ENCODE data around the gene THUMPD3. TPM values are rescaled to one million over a fixed set of nuclear protein-coding genes. Genes with fewer than 3 reads are reported as not detected.
A peak's percentile ranks its signal among the peaks of the same experiment; 100 is the strongest.

THUMPD3 gene
- total RNA-seq, 2 experiments from 2014 or later: 45.8 to 55.1 TPM

DNA sequence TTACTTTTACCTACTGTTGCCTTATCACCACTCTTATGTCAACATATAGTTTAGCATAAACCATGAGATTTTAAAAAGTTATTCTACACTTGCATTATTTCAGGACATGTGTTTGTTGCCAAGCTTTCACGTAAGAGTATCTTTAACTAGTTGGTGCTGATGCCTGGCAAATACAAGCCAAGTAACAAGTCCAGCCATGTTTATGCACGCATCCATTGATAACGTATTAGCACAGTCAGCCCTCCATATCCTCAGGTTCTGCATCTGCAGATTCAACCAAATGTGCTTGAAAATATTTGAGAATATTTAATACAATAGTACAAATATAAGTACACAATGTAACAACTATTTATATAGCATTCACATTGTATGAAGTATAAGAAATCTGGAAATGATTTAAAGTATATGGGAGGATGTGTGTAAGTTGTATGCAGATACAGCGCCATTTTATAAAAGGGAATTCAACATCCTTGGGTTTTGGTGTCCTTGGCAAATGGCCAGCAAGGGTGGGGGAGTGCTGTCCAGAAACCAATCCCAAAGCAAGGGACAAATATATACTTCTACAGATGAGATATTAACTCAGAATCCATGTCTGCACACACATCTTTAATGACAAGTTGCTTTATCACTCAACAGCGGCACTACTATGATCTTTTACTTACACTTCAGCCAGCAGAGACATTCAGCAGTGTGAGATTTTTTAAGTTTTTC is 25.9 kb downstream of the THUMPD3 start:
- Mint-ChIP-seq H3K9me3 (ENCODE audit: insufficient read depth) (no peaks in the 10 kb centered on the region), H3K4me1 (ENCODE audit: low read depth) (peaks cover 47% of the 10 kb centered on the region), H3K4me3 (no peak overlapping the region), H3K27me3 (ENCODE audit: low read depth) (no peaks in the 10 kb centered on the region), H3K27ac (peak overlapping the region; percentile 14), H3K36me3 (ENCODE audit: low read depth) (peaks cover 89% of the 10 kb centered on the region)
- ChIA-PET CTCF (interaction anchor here (1.5 kb wide), 1 partner anchor 9 kb away, joined by 3 read pairs; no protein-coding TSS in a partner anchor), POLR2A (interaction anchor here (1.4 kb wide), 2 partner anchors 8 to 26 kb away, joined by 3 to 5 read pairs; partner anchors contain the start of gene THUMPD3)
- DNase-seq (no peak), ATAC-seq (no peak)

GRCh38 chr3:9390265-9390888 is 27.5 kb downstream of the THUMPD3 start:
- DNase-seq: no peak
- ATAC-seq: no peak
- Mint-ChIP-seq H3K9me3 (ENCODE audit: insufficient read depth) (no peaks in the 10 kb centered on the region), H3K36me3 (ENCODE audit: low read depth) (peaks cover 88% of the 10 kb centered on the region), H3K27ac (no peak overlapping the region), H3K27me3 (ENCODE audit: low read depth) (no peaks in the 10 kb centered on the region), H3K4me1 (ENCODE audit: low read depth) (peaks cover 64% of the 10 kb centered on the region), H3K4me3 (no peak overlapping the region)
- ChIA-PET POLR2A (no interaction called here), CTCF (no interaction called here)

- H3K36me3 Mint-ChIP-seq (ENCODE audit: low read depth): peaks cover 81% of the 10 kb centered on the region
- no peak overlapping the region for H3K27ac Mint-ChIP-seq
- POLR2A ChIA-PET: interaction anchor here (0.6 to 6.8 kb wide), 3 partner anchors 11 to 33 kb away, joined by 3 to 89 read pairs (median 5); partner anchors contain the start of gene THUMPD3
- no peak overlapping the region for H3K4me3 Mint-ChIP-seq
- CTCF ChIA-PET: interaction anchor here (1.2 kb wide), 1 partner anchor 12 kb away, joined by 3 read pairs; no protein-coding TSS in a partner anchor
- peaks cover 63% of the 10 kb centered on the region for H3K4me1 Mint-ChIP-seq (ENCODE audit: low read depth)
- no peaks in the 10 kb centered on the region for H3K9me3 Mint-ChIP-seq (ENCODE audit: insufficient read depth)
- ATAC-seq (no peak), DNase-seq (no peak)
- no peaks in the 10 kb centered on the region for H3K27me3 Mint-ChIP-seq (ENCODE audit: low read depth)
Observed at GRCh38 chr3:9392041-9392440, 29.2 kb downstream of the THUMPD3 start.

- H3K36me3 Mint-ChIP-seq (ENCODE audit: low read depth): peaks cover 62% of the 10 kb centered on the region
Observed at GRCh38 chr3:9395570-9396300, 32.9 kb downstream of the THUMPD3 start.

DNA sequence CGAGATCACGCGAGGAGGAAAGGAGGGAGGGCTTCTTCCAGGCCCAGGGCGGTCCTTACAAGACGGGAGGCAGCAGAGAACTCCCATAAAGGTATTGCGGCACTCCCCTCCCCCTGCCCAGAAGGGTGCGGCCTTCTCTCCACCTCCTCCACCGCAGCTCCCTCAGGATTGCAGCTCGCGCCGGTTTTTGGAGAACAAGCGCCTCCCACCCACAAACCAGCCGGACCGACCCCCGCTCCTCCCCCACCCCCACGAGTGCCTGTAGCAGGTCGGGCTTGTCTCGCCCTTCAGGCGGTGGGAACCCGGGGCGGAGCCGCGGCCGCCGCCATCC is 33.4 kb downstream of the THUMPD3 start:
- no peaks in the 10 kb centered on the region for H3K27me3 Mint-ChIP-seq (ENCODE audit: low read depth)
- peak overlapping the region; percentile 96 for H3K27ac Mint-ChIP-seq
- peaks cover 59% of the 10 kb centered on the region for H3K36me3 Mint-ChIP-seq (ENCODE audit: low read depth)
- peaks cover 70% of the 10 kb centered on the region for H3K4me1 Mint-ChIP-seq (ENCODE audit: low read depth)
- ChIA-PET CTCF (interaction anchor here (0.9 to 5.1 kb wide), 10 partner anchors 9 to 77 kb away, joined by 3 to 24 read pairs (median 4); partner anchors contain the start of gene THUMPD3), POLR2A (interaction anchor here (0.6 to 6.8 kb wide), 24 partner anchors 8 to 408 kb away, joined by 3 to 89 read pairs (median 6); partner anchors contain the start of genes ARPC4, BRPF1, OGG1 and TADA3)
- ATAC-seq (peak; percentile 50), DNase-seq (peak; percentile 93)
- peak overlapping the region; percentile 94 for H3K4me3 Mint-ChIP-seq
- no peaks in the 10 kb centered on the region for H3K9me3 Mint-ChIP-seq (ENCODE audit: insufficient read depth)

More at GRCh38 chr3:9395570-9396300, 32.9 kb downstream of the THUMPD3 start:
- Mint-ChIP-seq H3K27me3 (ENCODE audit: low read depth) (no peaks in the 10 kb centered on the region), H3K4me1 (ENCODE audit: low read depth) (peaks cover 68% of the 10 kb centered on the region), H3K4me3 (peak overlapping the region; percentile 94), H3K9me3 (ENCODE audit: insufficient read depth) (no peaks in the 10 kb centered on the region), H3K27ac (peak overlapping the region; percentile 96)
- POLR2A ChIA-PET: interaction anchor here (0.6 to 6.8 kb wide), 17 partner anchors 9 to 397 kb away, joined by 3 to 89 read pairs (median 11); partner anchors contain the start of genes ARPC4, BRPF1, TADA3 and THUMPD3
- ATAC-seq (no peak), DNase-seq (no peak)
- CTCF ChIA-PET: interaction anchor here (0.6 to 5.1 kb wide), 16 partner anchors 9 to 203 kb away, joined by 3 to 24 read pairs (median 4); partner anchors contain the start of gene THUMPD3

DNA sequence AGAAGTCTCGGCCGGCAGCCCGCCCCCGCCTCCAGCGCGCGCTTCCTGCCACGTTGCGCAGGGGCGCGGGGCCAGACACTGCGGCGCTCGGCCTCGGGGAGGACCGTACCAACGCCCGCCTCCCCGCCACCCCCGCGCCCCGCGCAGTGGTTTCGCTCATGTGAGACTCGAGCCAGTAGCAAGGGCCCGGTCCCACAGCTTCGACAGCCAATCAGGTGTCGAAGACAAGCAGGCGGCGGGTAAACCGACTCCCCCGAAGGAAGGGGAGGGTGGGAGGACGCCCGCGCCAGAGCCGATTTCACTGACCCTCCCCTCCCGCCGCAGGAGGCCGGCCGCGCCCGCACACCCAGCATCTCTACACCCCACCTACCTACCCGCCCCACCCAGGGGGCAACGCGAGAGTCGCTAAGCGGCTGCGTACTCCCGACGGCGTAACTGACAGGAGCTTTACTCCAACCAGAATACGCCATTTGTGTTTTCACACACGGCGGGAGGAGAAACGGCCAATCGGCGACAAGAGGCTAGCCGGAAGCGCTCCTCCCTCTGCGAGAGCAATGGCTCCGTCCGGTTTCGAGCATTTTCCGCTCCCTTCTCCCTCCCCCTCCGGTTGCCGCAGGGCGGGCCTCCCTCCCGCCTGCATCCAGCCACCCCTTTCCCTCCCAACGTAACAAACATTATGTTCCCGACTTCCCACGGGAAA is 33.9 kb downstream of the THUMPD3 start:
- H3K36me3 Mint-ChIP-seq (ENCODE audit: low read depth): peaks cover 54% of the 10 kb centered on the region
- peak overlapping the region; percentile 94 for H3K4me3 Mint-ChIP-seq
- peak; percentile 77 for ATAC-seq
- ChIA-PET CTCF (interaction anchor here (1.2 to 5.1 kb wide), 6 partner anchors 8 to 76 kb away, joined by 3 to 24 read pairs (median 4); partner anchors contain the start of gene THUMPD3), POLR2A (interaction anchor here (0.6 to 6.8 kb wide), 26 partner anchors 8 to 407 kb away, joined by 3 to 89 read pairs (median 6); partner anchors contain the start of genes ARPC4, BRPF1, OGG1 and TADA3)
- H3K27ac Mint-ChIP-seq: peak overlapping the region; percentile 96
- H3K4me1 Mint-ChIP-seq (ENCODE audit: low read depth): peaks cover 68% of the 10 kb centered on the region
- no peaks in the 10 kb centered on the region for H3K9me3 Mint-ChIP-seq (ENCODE audit: insufficient read depth)
- H3K27me3 Mint-ChIP-seq (ENCODE audit: low read depth): no peaks in the 10 kb centered on the region
- peak; percentile 98 for DNase-seq

DNA sequence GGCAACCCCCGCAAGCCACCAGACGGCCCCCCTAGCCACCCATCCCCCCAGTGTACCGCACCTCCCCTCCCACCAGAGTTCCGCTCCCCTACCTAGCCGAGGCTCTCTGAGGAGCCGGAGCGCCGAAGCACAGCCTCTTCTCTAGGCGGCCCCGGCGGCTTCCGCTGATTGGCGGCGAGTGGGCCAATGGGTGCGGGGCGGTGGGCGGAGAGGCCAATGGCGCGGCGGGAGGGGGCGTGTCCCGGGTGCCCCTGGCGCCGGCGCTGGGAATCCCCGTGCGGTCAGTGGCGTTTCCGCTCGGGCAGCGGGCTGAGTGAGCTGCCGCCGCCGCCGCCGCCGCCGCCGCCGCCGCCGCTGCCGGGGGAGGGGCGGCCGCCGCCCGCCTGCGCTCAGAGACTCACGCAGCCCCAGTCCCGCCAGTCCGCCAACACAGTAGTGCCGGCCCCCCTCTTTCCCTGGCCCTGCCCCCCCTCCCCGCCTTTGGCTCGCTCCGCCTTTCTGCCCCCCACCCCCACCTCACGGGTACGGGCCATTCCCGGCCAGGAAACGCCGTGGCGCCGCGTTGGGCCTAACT is 34.6 kb downstream of the THUMPD3 start, which contains the start of gene SETD5:
Gene SETD5 (plus strand): TSS at position 284 of the 574 bp plus-strand sequence. CDS start 31,324 bp downstream, outside the sequence.
- H3K27ac Mint-ChIP-seq: peak within 1 kb of the TSS; percentile 99
- peaks cover 68% of the 10 kb centered on the region for H3K4me1 Mint-ChIP-seq (ENCODE audit: low read depth)
- ATAC-seq (peak; percentile 66), DNase-seq (peak; percentile 99)
- peaks cover 48% of the 10 kb centered on the region for H3K36me3 Mint-ChIP-seq (ENCODE audit: low read depth)
- no peaks in the 10 kb centered on the region for H3K27me3 Mint-ChIP-seq (ENCODE audit: low read depth)
- POLR2A ChIA-PET: interaction anchor here (0.6 to 6.8 kb wide), 17 partner anchors 7 to 407 kb away, joined by 3 to 89 read pairs (median 11); partner anchors contain the start of genes BRPF1 and THUMPD3
- peak within 1 kb of the TSS; percentile 98 for H3K4me3 Mint-ChIP-seq
- CTCF ChIA-PET: interaction anchor here (1.2 to 5.1 kb wide), 3 partner anchors 27 to 44 kb away, joined by 4 to 24 read pairs (median 5); partner anchors contain the start of gene THUMPD3
- H3K9me3 Mint-ChIP-seq (ENCODE audit: insufficient read depth): no peaks in the 10 kb centered on the region

- DNase-seq (peak; percentile 53), ATAC-seq (no peak)
- peaks cover 45% of the 10 kb centered on the region for H3K36me3 Mint-ChIP-seq (ENCODE audit: low read depth)
- no peaks in the 10 kb centered on the region for H3K9me3 Mint-ChIP-seq (ENCODE audit: insufficient read depth)
- ChIA-PET CTCF (interaction anchor here (1.2 kb wide), 1 partner anchor 45 kb away, joined by 4 read pairs; no protein-coding TSS in a partner anchor), POLR2A (interaction anchor here (0.6 to 6.8 kb wide), 15 partner anchors 14 to 395 kb away, joined by 3 to 89 read pairs (median 5); partner anchors contain the start of genes ARPC4 and THUMPD3)
- peaks cover 68% of the 10 kb centered on the region for H3K4me1 Mint-ChIP-seq (ENCODE audit: low read depth)
- H3K27ac Mint-ChIP-seq: peak overlapping the region; percentile 99
- no peaks in the 10 kb centered on the region for H3K27me3 Mint-ChIP-seq (ENCODE audit: low read depth)
- H3K4me3 Mint-ChIP-seq: peak overlapping the region; percentile 98
Observed at GRCh38 chr3:9397906-9398699, 35.2 kb downstream of the THUMPD3 start.

- Mint-ChIP-seq H3K4me3 (peak overlapping the region; percentile 98), H3K9me3 (ENCODE audit: insufficient read depth) (no peaks in the 10 kb centered on the region), H3K36me3 (ENCODE audit: low read depth) (peaks cover 39% of the 10 kb centered on the region), H3K27me3 (ENCODE audit: low read depth) (no peaks in the 10 kb centered on the region), H3K27ac (peak overlapping the region; percentile 99), H3K4me1 (ENCODE audit: low read depth) (peaks cover 67% of the 10 kb centered on the region)
- DNase-seq: peak; percentile 34
- no peak for ATAC-seq
- ChIA-PET POLR2A (interaction anchor here (0.6 to 1.5 kb wide), 6 partner anchors 20 to 70 kb away, joined by 3 to 14 read pairs (median 3); partner anchors contain the start of gene THUMPD3), CTCF (interaction anchor here (0.8 to 1.9 kb wide), 7 partner anchors 19 to 54 kb away, joined by 3 to 11 read pairs (median 3); partner anchors contain the start of gene THUMPD3)
Observed at GRCh38 chr3:9398700-9399336, 36.0 kb downstream of the THUMPD3 start.

Data from activated CD8-positive, alpha-beta T cell treated with anti-CD3 and anti-CD28 coated beads, Interleukin-2, amount 10 ng/mL, durations not matched to agents 7 days and 5 days (primary cell).